ENCODE data around the gene CFAP97D1.

The CFAP97D1 gene

GRCh38 chr17:43826206-43826605 lies 46.0 kb downstream of the CFAP97D1 start:
- DNase-seq (ENCODE audit: low read depth in 3 of 3), result no peak

- no peak for DNase-seq (ENCODE audit: low read depth in 3 of 3)
These were observed 47.4 kb downstream of the CFAP97D1 start for GRCh38 chr17:43827596-43827995.

GRCh38 chr17:43829738-43830137 lies 49.5 kb downstream of the CFAP97D1 start:
- DNase-seq (ENCODE audit: low read depth in 3 of 3), result no peak

GRCh38 chr17:43830510-43831140 lies 50.4 kb downstream of the CFAP97D1 start:
- no peak for DNase-seq (ENCODE audit: low read depth in 3 of 3)

- DNase-seq (ENCODE audit: low read depth in 3 of 3), result no peak
These were observed 51.4 kb downstream of the CFAP97D1 start for GRCh38 chr17:43831633-43832032.

GRCh38 chr17:43832168-43832975 lies 52.1 kb downstream of the CFAP97D1 start:
- DNase-seq (ENCODE audit: low read depth in 3 of 3), result peak in 1 of 3 experiments; percentile 16

- peak in 2 of 3 experiments; percentile 9 to 43 for DNase-seq (ENCODE audit: low read depth in 3 of 3)
These were observed 53.0 kb downstream of the CFAP97D1 start, which contains the start of gene MPP3 for GRCh38 chr17:43832976-43833829. TSS of gene MPP3 (minus strand) at chr17:43833146. CDS start at chr17:43831906, 1,240 bp downstream.

GRCh38 chr17:43834106-43834505 lies 53.9 kb downstream of the CFAP97D1 start:
- DNase-seq (ENCODE audit: low read depth in 3 of 3), result no peak
